ENCODE results near the gene LCN15. TPM values are rescaled to one million over a fixed set of nuclear protein-coding genes. Genes with fewer than 3 reads are reported as not detected.

Gene LCN15
- total RNA-seq, 1 experiment from 2014 or later, result 0.05 TPM

- in situ Hi-C loops (cut with HindIII; ENCODE audit: low pct_unique_long_range_greater_than_20kb, low sequenced_read_pairs) (no loop called here), intact Hi-C loops (cut with micrococcal nuclease; ENCODE audit: unreplicated experiment) (no loop called here)
- no peak overlapping the region for H3K27ac ChIP-seq (ENCODE audit: low read length)
- ATAC-seq (no peak), DNase-seq (ENCODE audit: low read depth, low spot score) (no peak)
- ChIA-PET POLR2A (no interaction called here), CTCF (no interaction called here)
- no peaks in the 10 kb centered on the region for H3K36me3 ChIP-seq (ENCODE audit: control insufficient read depth, insufficient read depth, low read length)
- H3K9me3 ChIP-seq (ENCODE audit: control insufficient read depth, insufficient read depth, low read depth, low read length), result no peaks in the 10 kb centered on the region; the same call in 1 of the 2 replicates
- no peak overlapping the region for H3K4me3 ChIP-seq (ENCODE audit: low read depth in 2 of 2, low read length in 2 of 2)
- TF ChIP-seq CTCF (IDR thresholded peaks at IDR 0.05) (no peak), TCF7L2 (IDR thresholded peaks at IDR 0.05; ENCODE audit: low read depth, low read length) (no peak), POLR2AphosphoS5 (IDR thresholded peaks at IDR 0.05; ENCODE audit: low read depth, low read length) (no peak)
- no TSS peak for BruUV-seq (replicated peaks)
- H3K4me1 ChIP-seq (ENCODE audit: control insufficient read depth, insufficient read depth, low read length), result no peaks in the 10 kb centered on the region
- no peaks in the 10 kb centered on the region for H3K27me3 ChIP-seq (ENCODE audit: control insufficient read depth, insufficient read depth, low read length)
These were observed 7.6 kb upstream of the LCN15 start for GRCh38 chr9:136771907-136772415.

GRCh38 chr9:136769710-136770191 is 5.4 kb upstream of the LCN15 start:
- peak; percentile 89 for ATAC-seq
- TF ChIP-seq REST (IDR thresholded peaks at IDR 0.05; ENCODE audit: insufficient read depth in 1 of 2, low read depth in 2 of 2, low read length in 1 of 2) (no peak), POLR2AphosphoS5 (IDR thresholded peaks at IDR 0.05; ENCODE audit: low read depth, low read length) (no peak), CTCF (IDR thresholded peaks at IDR 0.05) (no peak; the same call in 1 of the 2 replicates), SIN3A (IDR thresholded peaks at IDR 0.05; ENCODE audit: borderline replicate concordance, insufficient read depth, low read depth, low read length) (no peak), TCF7L2 (IDR thresholded peaks at IDR 0.05; ENCODE audit: low read depth, low read length) (no peak)
- Histone ChIP-seq H3K27me3 (ENCODE audit: control insufficient read depth, insufficient read depth, low read length) (no peaks in the 10 kb centered on the region), H3K9me3 (ENCODE audit: control insufficient read depth, insufficient read depth, low read depth, low read length) (no peaks in the 10 kb centered on the region; the same call in 1 of the 2 replicates), H3K4me1 (ENCODE audit: control insufficient read depth, insufficient read depth, low read length) (no peaks in the 10 kb centered on the region), H3K27ac (ENCODE audit: low read length) (no peak overlapping the region), H3K4me3 (ENCODE audit: low read depth in 2 of 2, low read length in 2 of 2) (peak overlapping the region in 1 of 2 experiments; percentile 24; a peak in 1 of 4 replicates), H3K36me3 (ENCODE audit: control insufficient read depth, insufficient read depth, low read length) (no peaks in the 10 kb centered on the region)
- CTCF ChIA-PET, result no interaction called here
- no TSS peak for BruUV-seq (replicated peaks)
- intact Hi-C loops (cut with micrococcal nuclease; ENCODE audit: unreplicated experiment), result no loop called here
- in situ Hi-C loops (cut with HindIII; ENCODE audit: low pct_unique_long_range_greater_than_20kb, low sequenced_read_pairs), result no loop called here
- POLR2A ChIA-PET, result interaction anchor here (0.5 kb wide), 1 partner anchor 50 kb away, joined by 3 read pairs; no protein-coding TSS in a partner anchor
- no peak for DNase-seq (ENCODE audit: low read depth, low spot score)

Data from Panc1 (cell line).